Measurements from ENCODE around the gene ASB6. TPM values are rescaled to one million over a fixed set of nuclear protein-coding genes. Genes with fewer than 3 reads are reported as not detected.
"Not testable (repeated sequence)": the region's sequence is repeated elsewhere in the genome, so short reads cannot be mapped to it uniquely, and the experiment has no call there.

The ASB6 gene
- total RNA-seq, 6 donors from 2014 or later, result 15.4 to 51.3 (median 21.9) TPM

DNA sequence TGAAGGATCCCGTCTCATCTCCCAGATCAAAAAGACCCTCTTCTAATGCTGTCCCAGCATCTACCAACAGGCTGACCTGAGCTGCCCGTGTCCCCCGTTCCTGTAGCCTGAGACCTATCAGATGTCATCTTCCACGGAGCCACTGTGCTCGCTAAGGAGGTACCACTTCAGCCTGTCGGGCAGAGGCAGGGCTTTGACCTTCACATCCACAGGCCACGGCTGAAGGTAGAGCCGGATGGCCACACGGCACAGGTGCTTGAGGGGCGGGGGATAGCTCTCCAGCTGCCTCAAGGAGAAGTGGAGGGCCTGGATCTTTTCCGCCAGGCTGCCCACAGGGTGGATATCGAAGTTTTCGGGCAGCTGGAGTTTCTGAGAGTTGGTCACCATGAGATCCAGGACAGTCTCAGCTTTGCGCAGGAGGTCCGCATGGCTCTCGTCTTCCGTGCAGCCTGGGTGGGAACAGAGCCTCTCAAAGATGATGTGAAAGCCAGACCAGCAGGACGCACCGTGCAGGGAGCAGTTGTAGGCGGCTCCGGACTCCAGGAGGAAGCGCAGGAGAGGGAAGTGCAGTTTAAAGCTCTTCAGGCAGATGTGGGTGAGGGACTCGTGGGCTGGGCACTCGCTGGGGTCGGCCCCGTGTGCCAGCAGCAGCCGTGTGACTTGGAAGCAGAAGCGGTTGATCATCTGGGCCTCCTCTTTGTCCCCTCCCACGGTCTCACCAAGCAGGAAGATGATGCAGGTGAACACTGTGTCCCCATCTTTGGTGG lies 4.1 kb downstream of the ASB6 start:
- Histone ChIP-seq H3K4me1 (peaks cover 20 to 29% (median 23%) of the 10 kb centered on the region in 4 donors), H3K27ac (no peak overlapping the region), H3K27me3 (no peaks in the 10 kb centered on the region), H3K9me3 (no peaks in the 10 kb centered on the region), H3K36me3 (peaks cover 32 to 64% (median 61%) of the 10 kb centered on the region in 4 donors), H3K4me3 (no peak overlapping the region)
- TF ChIP-seq POLR2AphosphoS5 (IDR thresholded peaks at IDR 0.05) (no peak), POLR2A (IDR thresholded peaks at IDR 0.05) (no peak), EP300 (IDR thresholded peaks at IDR 0.05) (no peak), CTCF (IDR thresholded peaks at IDR 0.05) (no peak)
- no peak for ATAC-seq (ENCODE audit: low FRiP score in 2 of 2)
- DNase-seq, result no peak
- WGBS, 2 donors, result 68 to 91% methylated on average over 13 to 29 of the region's 29 CpGs

DNA sequence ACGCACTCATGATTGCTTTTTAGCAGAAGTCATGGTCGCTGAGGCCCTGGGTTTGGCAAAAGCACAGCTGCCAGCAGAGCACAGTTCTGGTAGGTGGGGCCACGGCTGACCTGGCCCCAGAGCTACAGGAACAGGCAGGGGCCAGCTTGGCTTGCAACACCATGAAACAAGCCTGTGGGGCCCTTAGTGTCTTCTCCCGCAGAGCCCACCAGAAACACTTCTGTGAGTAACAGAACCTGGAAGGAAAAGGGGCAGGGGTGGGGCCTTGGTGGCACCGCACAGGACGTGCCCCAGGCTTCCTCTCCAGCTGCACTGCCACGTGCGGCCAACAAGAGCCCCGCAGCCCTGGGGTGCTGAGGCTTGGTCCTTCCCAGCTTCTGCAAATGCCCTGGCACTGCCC lies 4.8 kb downstream of the ASB6 start:
- WGBS, 2 donors, result 34 to 60% methylated on average over 3 to 7 of the region's 9 CpGs
- peaks cover 16 to 28% (median 19%) of the 10 kb centered on the region in 4 donors for H3K4me1 ChIP-seq
- no peak overlapping the region for H3K27ac ChIP-seq
- H3K36me3 ChIP-seq, result peaks cover 32 to 72% (median 65%) of the 10 kb centered on the region in 4 donors
- ATAC-seq (ENCODE audit: low FRiP score in 2 of 2) (no peak), DNase-seq (no peak)
- no peak overlapping the region for H3K4me3 ChIP-seq
- H3K9me3 ChIP-seq, result no peaks in the 10 kb centered on the region
- no peaks in the 10 kb centered on the region for H3K27me3 ChIP-seq
- TF ChIP-seq POLR2A (IDR thresholded peaks at IDR 0.05) (no peak), POLR2AphosphoS5 (IDR thresholded peaks at IDR 0.05) (no peak), EP300 (IDR thresholded peaks at IDR 0.05) (no peak), CTCF (IDR thresholded peaks at IDR 0.05) (no peak)

DNA sequence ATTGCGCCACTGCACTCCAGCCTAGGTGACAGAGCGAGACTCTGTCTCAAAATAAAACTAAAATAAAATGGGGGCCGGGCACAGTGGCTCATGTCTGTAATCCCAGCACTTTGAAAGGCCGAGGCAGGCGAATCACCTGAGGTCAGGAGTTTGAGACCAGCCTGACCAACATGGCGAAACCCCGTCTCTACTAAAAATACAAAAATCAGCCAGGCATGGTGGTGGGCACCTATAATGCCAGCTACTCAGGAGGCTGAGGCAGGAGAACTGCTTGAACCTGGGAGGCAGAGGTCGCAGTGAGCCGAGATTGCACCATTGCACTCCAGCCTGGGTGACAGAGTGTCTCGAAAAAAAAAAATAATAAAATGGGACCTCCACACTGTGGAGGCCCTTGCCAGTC lies 5.6 kb downstream of the ASB6 start:
- Histone ChIP-seq H3K36me3 (peaks cover 32 to 75% (median 67%) of the 10 kb centered on the region in 4 donors), H3K4me1 (peaks cover 16 to 32% (median 18%) of the 10 kb centered on the region in 4 donors)
- not testable (repeated sequence) for H3K9me3 ChIP-seq; ATAC-seq (ENCODE audit: low FRiP score in 2 of 2); H3K27ac ChIP-seq; H3K27me3 ChIP-seq; H3K4me3 ChIP-seq; DNase-seq
- WGBS, 2 donors, result 92 to 93% methylated on average over 10 of the region's 10 CpGs

DNA sequence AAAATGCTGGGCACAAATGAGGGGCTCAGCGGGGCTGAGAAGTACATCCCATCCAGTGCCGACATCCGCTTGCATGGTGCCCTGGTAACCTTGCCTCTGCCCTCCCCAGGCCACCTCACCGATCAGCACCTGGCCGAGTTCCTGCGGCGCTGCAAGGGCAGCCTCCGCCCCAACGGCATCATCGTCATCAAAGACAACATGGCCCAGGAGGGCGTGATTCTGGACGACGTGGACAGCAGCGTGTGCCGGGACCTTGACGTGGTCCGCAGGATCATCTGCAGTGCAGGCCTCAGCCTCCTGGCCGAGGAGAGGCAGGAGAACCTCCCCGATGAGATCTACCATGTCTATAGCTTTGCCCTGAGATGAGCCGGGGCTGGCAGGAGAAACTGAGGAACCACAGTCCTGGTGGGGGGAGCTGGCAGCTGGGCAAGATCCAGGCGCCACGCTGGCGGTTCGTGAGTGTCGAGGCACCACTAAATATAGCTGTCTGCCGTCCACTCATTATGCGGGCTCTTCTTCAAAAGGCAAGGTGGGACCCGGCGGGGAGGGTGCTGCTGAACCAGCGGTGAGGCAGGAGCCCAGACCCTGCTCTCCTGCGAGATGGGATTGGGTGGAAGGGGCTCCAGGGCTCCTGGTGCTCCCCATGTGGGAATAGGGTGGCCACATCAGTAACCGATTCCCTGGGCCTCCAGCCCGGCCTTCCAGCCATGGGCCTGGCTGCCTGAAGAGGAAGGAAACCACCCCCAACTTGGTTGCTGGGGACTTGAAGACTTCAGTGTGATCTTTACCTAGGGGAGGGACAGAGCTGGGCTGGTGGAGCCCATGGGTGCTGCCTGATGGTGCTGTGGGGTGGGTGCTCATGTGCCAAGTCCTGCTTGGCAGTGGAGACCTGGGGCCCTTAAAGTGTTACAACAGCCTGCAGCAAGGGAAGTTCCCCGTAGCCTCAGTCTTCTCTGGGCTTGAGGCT lies 6.6 kb downstream of the ASB6 start:
- Histone ChIP-seq H3K9me3 (no peaks in the 10 kb centered on the region), H3K4me1 (peaks cover 6 to 31% (median 8%) of the 10 kb centered on the region in 4 donors), H3K36me3 (peaks cover 32 to 75% (median 67%) of the 10 kb centered on the region in 4 donors), H3K4me3 (no peak overlapping the region), H3K27me3 (no peaks in the 10 kb centered on the region), H3K27ac (no peak overlapping the region)
- ATAC-seq (ENCODE audit: low FRiP score in 2 of 2), result no peak
- TF ChIP-seq POLR2A (IDR thresholded peaks at IDR 0.05) (no peak), CTCF (IDR thresholded peaks at IDR 0.05) (no peak), EP300 (IDR thresholded peaks at IDR 0.05) (no peak), POLR2AphosphoS5 (IDR thresholded peaks at IDR 0.05) (no peak)
- 91 to 95% methylated on average over 26 to 34 of the region's 34 CpGs for WGBS, 2 donors
- DNase-seq, result peak in 1 of 2 donors; percentile 71

- Histone ChIP-seq H3K27ac (no peak overlapping the region), H3K4me1 (peaks cover 0 to 32% (median 4%) of the 10 kb centered on the region in 4 donors), H3K27me3 (no peaks in the 10 kb centered on the region), H3K9me3 (no peaks in the 10 kb centered on the region), H3K4me3 (no peak overlapping the region), H3K36me3 (peaks cover 30 to 69% (median 62%) of the 10 kb centered on the region in 4 donors)
- TF ChIP-seq EP300 (IDR thresholded peaks at IDR 0.05), result no peak
- TF ChIP-seq CTCF (IDR thresholded peaks at IDR 0.05), result no peak
- no peak for TF ChIP-seq POLR2A (IDR thresholded peaks at IDR 0.05)
- TF ChIP-seq POLR2AphosphoS5 (IDR thresholded peaks at IDR 0.05), result no peak
- WGBS, 2 donors, result 81 to 94% methylated on average over 11 to 13 of the region's 13 CpGs
- no peak for DNase-seq
- no peak for ATAC-seq (ENCODE audit: low FRiP score in 2 of 2)
Measured at GRCh38 chr9:129633848-129634247, 8.1 kb downstream of the ASB6 start.
